ENCODE data around the gene GASK1A. TPM values are rescaled to one million over a fixed set of nuclear protein-coding genes. Genes with fewer than 3 reads are reported as not detected.

GASK1A gene
- total RNA-seq, 1 experiment from 2014 or later: not detected

DNA sequence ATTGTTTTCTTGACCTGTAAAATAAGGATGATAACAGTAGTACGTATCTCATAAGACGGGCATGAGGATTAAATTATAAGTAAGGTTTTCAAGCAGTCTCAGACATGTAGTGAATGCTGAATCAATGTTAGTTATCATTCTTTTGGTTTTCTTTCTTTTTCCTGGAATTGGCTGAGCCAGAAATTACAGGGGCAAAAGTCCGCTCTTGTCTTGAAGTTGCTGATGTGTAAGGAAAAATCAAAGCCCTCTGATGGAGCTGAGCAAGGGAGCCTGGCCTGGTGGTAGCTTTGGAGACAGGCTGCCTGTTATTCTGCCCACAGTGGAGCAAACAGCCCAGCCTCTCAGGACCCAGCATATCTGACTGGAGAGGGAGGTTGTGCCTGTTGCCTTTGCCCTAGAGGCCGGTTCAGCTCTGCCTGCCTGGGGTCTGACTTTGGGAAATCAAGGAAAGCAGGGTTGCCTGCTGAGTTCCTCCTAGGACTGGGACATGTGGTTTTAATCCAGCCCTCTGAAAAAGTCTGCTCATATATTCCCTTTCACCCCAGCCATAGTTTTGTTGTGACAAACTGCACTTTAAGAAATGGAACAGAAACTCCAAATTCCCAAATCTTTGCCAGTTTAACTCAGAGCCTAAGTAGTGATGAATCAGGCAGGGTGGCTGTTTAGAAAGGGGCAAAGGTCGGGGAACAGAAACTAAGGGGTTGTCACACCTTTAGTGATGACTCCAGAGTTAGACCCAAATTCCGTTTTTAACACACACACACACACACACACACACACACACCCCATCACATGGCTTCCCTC is 40.1 kb downstream of the GASK1A start:
- DNase-seq: no peak
- Histone ChIP-seq H3K79me2 (ENCODE audit: low read depth) (no peaks in the 10 kb centered on the region), H3K9me3 (ENCODE audit: insufficient read depth, low read depth) (no peaks in the 10 kb centered on the region), H3K9me2 (ENCODE audit: insufficient read depth) (no peaks in the 10 kb centered on the region), H3F3A (ENCODE audit: insufficient read depth, low read depth) (no peaks in the 10 kb centered on the region), H3K27me3 (ENCODE audit: insufficient read depth, low read depth) (no peaks in the 10 kb centered on the region), H3K4me3 (no peak overlapping the region), H3K27ac (no peak overlapping the region), H3K36me3 (ENCODE audit: low read depth) (no peaks in the 10 kb centered on the region), H4K20me1 (ENCODE audit: insufficient read depth) (no peaks in the 10 kb centered on the region), H2AFZ (no peak overlapping the region), H3K4me1 (replicated peaks; ENCODE audit: insufficient read depth) (peaks cover 12% of the 10 kb centered on the region), H3K4me2 (no peak overlapping the region)
- intact Hi-C loops (cut with micrococcal nuclease; ENCODE audit: unreplicated experiment): no loop called here
- CTCF ChIA-PET: no interaction called here
- no TSS peak for BruUV-seq (replicated peaks)
- POLR2A ChIA-PET (ENCODE audit: unreplicated experiment): no interaction called here
- TF ChIP-seq EZH2 (IDR thresholded peaks at IDR 0.05; ENCODE audit: low read depth): no peak
- TF ChIP-seq, protein P1, sequence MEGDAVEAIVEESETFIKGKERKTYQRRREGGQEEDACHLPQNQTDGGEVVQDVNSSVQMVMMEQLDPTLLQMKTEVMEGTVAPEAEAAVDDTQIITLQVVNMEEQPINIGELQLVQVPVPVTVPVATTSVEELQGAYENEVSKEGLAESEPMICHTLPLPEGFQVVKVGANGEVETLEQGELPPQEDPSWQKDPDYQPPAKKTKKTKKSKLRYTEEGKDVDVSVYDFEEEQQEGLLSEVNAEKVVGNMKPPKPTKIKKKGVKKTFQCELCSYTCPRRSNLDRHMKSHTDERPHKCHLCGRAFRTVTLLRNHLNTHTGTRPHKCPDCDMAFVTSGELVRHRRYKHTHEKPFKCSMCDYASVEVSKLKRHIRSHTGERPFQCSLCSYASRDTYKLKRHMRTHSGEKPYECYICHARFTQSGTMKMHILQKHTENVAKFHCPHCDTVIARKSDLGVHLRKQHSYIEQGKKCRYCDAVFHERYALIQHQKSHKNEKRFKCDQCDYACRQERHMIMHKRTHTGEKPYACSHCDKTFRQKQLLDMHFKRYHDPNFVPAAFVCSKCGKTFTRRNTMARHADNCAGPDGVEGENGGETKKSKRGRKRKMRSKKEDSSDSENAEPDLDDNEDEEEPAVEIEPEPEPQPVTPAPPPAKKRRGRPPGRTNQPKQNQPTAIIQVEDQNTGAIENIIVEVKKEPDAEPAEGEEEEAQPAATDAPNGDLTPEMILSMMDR (conservative IDR thresholded peaks at IDR 0.05): no peak

DNA sequence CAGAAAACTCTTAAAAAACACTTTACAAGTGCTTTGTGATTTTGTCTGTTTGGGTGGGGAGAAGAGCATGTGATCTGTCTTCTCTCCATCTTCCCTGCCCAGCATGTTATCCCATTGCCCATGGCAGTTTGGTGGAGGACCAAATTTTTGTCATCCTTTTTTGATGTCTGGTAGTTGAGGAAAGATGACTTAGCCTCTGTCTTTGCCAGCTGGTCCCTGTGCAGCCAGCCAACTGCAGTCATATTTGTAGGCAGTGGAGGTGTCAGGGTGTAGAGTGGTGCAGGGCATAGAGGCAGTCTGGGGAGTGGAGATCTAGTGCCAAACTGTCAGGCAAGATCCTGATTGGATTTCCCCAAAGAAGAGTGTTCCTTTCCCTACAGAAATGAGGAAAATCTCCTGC is 40.7 kb downstream of the GASK1A start:
- H3K27ac ChIP-seq: no peak overlapping the region
- no peak for DNase-seq
- no peak overlapping the region for H2AFZ ChIP-seq
- no peaks in the 10 kb centered on the region for H3F3A ChIP-seq (ENCODE audit: insufficient read depth, low read depth)
- no peaks in the 10 kb centered on the region for H4K20me1 ChIP-seq (ENCODE audit: insufficient read depth)
- POLR2A ChIA-PET (ENCODE audit: unreplicated experiment): no interaction called here
- no peak overlapping the region for H3K4me3 ChIP-seq
- peaks cover 16% of the 10 kb centered on the region for H3K4me1 ChIP-seq (replicated peaks; ENCODE audit: insufficient read depth)
- no peaks in the 10 kb centered on the region for H3K27me3 ChIP-seq (ENCODE audit: insufficient read depth, low read depth)
- H3K9me2 ChIP-seq (ENCODE audit: insufficient read depth): no peaks in the 10 kb centered on the region
- no peak overlapping the region for H3K4me2 ChIP-seq
- BruUV-seq (replicated peaks): no TSS peak
- H3K79me2 ChIP-seq (ENCODE audit: low read depth): no peaks in the 10 kb centered on the region
- H3K36me3 ChIP-seq (ENCODE audit: low read depth): no peaks in the 10 kb centered on the region
- no peak for TF ChIP-seq EZH2 (IDR thresholded peaks at IDR 0.05; ENCODE audit: low read depth)
- TF ChIP-seq, protein P1 (conservative IDR thresholded peaks at IDR 0.05): no peak
- intact Hi-C loops (cut with micrococcal nuclease; ENCODE audit: unreplicated experiment): no loop called here
- CTCF ChIA-PET: no interaction called here
- H3K9me3 ChIP-seq (ENCODE audit: insufficient read depth, low read depth): no peaks in the 10 kb centered on the region

DNA sequence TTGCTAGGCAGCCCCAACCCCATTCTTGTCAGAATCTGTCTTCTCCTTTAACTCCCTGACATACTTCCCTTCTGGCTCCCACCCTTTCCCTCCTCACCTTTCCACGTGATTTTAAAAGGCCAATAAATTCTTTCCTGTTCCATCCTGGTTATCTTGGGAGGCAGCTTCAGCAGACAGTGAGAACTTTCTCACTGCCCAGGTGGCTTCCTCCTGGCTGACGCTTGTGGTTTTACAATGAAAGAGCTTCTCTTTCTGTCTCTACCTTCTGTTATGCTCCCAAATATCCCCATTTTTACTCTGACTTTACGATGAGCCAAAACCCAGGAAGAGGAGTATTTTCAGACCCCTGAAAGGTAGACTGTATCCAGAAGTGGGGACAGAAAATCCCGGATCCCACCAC is 42.1 kb downstream of the GASK1A start:
- no peak for DNase-seq
- H3K36me3 ChIP-seq (ENCODE audit: low read depth): no peaks in the 10 kb centered on the region
- H3K9me3 ChIP-seq (ENCODE audit: insufficient read depth, low read depth): no peaks in the 10 kb centered on the region
- no peak overlapping the region for H3K4me3 ChIP-seq
- no peak overlapping the region for H2AFZ ChIP-seq
- ChIA-PET POLR2A (ENCODE audit: unreplicated experiment) (no interaction called here), CTCF (no interaction called here)
- intact Hi-C loops (cut with micrococcal nuclease; ENCODE audit: unreplicated experiment): no loop called here
- H3K27me3 ChIP-seq (ENCODE audit: insufficient read depth, low read depth): no peaks in the 10 kb centered on the region
- no peaks in the 10 kb centered on the region for H4K20me1 ChIP-seq (ENCODE audit: insufficient read depth)
- H3F3A ChIP-seq (ENCODE audit: insufficient read depth, low read depth): peaks cover 4% of the 10 kb centered on the region; the same call in 1 of the 2 replicates
- no peak overlapping the region for H3K4me2 ChIP-seq
- TF ChIP-seq EZH2 (IDR thresholded peaks at IDR 0.05; ENCODE audit: low read depth): no peak
- TF ChIP-seq, protein P1 (conservative IDR thresholded peaks at IDR 0.05): no peak
- no TSS peak for BruUV-seq (replicated peaks)
- H3K9me2 ChIP-seq (ENCODE audit: insufficient read depth): no peaks in the 10 kb centered on the region
- H3K4me1 ChIP-seq (replicated peaks; ENCODE audit: insufficient read depth): peaks cover 30% of the 10 kb centered on the region
- H3K79me2 ChIP-seq (ENCODE audit: low read depth): no peaks in the 10 kb centered on the region
- no peak overlapping the region for H3K27ac ChIP-seq

Data from PC-9 (cell line).